HG03064 (cell line): ENCODE results near the gene GDI1.

Experiments
- ATAC-seq: cut with Tn5 transposase; IDR thresholded peaks from one replicate; pipeline ENCODE4 v1.9.1; 2021; ENCODE audit warnings: low read depth; ENCODE audit not compliant: unreplicated experiment

The GDI1 gene

DNA sequence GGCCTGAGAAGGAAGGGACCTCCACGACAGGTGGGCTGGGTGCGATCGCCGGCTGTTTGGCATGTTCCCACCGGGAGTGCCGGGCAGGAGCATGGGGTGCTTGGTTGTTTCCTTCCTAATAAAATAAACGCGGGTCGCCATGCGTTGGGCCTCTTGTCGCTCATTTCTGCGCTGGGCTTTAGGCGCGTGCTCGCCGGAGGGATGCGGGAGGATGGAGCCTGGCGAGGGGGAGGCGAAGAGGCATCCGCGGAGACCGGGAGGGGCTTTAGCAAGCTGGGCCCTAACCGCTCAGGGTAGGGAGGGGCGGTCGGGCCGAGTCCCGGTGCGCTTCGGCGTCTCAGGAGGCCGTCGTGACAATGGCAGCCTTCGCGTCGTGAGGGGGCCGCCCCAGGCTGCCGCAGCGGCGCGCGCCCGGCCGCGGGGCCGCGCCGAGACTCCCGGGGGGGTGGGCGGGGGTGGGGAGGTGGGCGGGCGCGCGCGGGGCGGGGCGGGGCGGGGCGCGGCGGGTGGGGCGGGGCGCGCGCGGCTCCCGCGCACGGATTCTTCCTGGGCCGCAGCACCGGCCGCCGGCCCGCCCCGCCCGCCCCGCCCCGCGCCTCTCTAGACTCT is 476 bp upstream of the GDI1 start:
- no peak for ATAC-seq

DNA sequence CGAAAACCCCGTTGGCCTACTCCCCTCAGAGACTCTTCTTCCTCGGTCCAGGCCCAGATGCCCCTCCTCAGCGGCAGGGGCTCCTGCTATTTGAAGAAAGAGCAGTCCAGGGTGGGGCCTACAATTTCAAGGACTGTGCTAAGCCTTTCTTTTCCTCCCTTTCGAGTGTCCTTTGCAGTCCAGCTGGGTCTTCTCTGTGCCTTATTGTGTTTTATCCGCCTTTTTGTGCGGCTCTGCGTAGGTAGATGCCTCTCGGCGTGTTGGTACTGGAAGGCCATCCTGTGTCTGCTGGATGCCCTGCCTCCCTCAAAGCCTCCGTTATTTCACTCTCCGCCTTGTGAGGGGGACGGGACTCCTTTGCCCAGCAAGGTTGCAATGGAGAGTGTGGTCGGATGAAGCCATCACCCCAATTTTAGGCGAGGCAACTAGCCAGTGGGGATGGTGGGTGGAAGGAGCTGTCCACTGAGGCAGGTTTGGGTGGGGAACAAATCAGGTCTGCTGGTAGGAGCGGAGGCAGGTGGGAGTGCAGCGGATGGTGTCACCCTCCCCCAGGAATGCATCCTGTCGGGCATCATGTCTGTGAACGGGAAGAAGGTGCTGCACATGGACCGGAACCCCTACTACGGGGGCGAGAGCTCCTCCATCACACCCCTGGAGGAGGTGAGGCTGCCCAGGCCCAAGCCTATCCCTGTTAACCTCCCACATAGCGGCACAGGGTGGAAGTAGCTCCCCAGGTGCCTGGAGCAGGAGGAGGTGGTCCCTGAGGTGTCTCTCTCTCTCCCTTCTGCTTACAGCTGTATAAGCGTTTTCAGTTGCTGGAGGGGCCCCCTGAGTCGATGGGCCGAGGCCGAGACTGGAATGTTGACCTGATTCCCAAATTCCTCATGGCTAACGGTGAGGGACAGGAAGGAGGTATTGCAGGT is 1.3 kb downstream of the GDI1 start:
- ATAC-seq, result no peak

DNA sequence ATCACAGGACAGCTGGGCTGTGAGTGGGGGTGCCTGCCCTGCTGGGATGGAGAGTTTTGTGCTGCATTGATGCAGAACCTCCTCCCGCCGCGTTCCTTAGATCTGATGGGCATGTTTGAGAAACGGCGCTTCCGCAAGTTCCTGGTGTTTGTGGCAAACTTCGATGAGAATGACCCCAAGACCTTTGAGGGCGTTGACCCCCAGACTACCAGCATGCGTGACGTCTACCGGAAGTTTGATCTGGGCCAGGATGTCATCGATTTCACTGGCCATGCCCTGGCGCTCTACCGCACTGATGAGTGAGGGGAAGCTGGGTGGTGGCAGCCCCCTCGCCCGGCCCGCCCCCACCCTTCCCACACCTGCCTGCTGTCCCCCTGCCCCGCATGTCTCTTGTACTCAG is 2.9 kb downstream of the GDI1 start:
- ATAC-seq, result no peak

DNA sequence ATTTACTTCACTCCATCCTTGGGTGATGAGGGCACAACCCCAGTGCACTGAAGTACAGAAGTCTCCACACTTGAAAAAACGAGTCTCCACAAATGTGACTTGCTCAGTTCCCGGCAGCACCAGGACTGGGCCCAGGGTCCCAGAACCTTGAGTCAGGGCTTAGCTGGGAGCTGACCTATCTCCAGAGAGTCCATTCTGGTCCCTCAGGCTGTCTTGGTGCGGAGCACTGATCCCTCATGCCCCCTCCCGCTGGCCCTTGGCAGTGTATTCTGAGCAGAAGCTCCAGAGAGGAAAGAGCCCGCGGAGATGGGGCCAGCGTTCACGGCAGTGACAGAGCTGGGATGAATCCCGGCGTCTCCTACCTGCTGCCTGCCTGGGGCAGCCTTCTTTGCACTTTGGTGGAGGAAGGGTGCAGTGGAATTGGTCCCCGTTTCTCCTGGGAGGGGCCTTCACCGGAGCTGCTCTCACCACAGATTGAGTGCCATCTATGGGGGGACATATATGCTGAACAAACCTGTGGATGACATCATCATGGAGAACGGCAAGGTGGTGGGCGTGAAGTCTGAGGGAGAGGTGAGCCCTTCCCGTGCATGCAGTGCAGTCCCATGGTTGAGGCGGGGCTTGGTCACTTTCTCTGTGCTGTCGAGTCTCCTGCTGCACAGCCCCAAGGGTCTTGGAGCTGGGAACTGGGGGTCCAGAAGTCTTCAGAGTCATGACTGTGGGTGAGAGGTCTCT is 3.8 kb downstream of the GDI1 start:
- ATAC-seq, result no peak

DNA sequence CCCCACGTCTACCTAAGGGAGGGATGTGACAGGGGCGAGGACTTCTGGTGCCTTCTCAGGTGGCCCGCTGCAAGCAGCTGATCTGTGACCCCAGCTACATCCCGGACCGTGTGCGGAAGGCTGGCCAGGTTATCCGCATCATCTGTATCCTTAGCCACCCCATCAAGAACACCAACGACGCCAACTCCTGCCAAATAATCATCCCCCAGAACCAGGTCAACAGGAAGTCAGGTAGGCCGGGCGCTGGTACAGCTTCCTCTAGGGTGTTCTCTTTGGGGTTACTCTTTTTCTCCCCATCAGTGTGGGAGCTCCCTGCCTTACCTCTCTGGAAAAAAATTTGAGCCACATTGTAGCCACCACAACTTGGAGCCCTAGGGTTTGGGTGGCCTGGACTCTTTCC is 4.6 kb downstream of the GDI1 start:
- no peak for ATAC-seq

DNA sequence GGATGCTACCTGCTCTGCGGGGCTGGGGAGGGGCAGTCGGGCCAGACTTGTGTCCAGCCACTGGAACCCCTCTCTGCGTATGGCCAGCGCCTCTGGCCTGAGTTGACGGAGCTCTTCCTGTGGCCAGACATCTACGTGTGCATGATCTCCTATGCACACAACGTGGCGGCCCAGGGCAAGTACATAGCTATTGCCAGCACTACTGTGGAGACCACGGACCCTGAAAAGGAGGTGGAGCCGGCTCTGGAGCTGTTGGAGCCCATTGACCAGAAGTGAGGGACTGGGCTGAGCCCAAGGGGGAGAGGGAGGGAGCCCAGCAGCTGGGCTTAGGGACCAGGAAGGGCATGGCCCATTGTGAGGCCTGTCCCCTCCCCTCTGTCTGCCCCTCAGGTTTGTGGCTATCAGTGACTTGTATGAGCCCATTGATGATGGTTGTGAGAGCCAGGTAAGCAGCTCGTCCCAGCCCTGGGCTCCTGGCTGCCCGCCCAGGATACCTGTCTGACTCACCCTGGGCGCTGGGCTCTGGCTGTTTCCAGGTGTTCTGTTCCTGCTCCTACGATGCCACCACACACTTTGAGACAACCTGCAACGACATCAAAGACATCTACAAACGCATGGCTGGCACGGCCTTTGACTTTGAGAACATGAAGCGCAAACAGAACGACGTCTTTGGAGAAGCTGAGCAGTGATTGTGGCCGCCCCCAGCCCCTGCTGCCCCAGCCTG is 5.2 kb downstream of the GDI1 start:
- no peak for ATAC-seq

DNA sequence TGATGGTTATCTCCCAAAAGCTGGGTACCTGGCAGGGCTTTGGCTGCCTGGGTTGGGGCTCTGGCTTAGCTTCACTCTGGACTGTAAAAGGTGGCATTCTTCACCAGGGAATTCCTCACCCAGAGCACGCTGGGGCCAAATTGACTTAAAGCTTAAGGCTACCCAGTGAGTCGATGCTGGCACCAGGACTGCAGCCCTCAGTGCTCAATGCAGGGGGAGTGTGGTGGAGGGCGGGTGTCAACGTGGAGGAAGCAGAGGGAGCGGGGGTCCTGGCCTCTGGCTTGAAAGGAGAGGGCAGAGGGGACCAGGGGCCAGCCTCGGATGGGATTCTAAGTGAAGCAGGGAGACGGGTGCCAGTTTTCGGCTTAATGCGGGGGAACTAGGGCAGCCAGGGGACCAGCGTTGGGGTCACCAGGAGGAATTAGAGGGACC is 6.5 kb downstream of the GDI1 start:
- ATAC-seq, result no peak

DNA sequence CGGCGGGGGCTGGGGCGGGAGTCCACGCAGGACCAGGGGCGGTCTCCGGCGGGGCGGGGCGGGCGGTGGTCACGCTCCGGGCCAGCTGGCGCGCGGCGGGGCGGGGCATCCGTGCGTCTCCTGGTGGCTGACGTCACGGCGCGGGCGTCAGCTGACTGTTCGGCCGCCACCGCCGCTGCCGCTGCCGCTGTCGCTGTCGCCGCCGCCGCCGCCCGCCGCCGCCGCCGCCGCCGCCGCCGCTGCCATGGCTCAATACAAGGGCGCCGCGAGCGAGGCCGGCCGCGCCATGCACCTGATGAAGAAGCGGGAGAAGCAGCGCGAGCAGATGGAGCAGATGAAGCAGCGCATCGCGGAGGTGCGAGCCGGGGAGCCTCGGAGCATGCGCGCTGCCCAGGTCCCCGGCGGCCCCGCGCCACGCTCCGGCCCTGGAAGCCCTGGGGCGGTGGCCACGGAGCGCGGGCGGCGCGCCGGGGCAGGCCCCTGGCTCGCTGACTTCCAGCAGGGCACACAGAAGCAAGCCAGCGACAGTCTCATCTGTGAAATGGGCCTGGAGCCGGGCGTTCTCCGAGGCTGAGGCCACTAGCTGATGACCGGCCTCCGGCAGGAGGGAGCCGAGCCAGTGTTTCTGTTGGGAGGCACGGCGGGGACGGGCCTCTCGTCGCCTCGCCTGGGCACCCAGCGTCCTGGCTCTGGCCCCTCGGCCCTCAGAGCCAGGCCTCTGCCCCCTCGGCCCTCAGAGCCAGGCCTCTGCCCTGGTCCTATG is 7.2 kb downstream of the GDI1 start, which contains the start of gene FAM50A:
FAM50A (plus strand) TSS at position 150 of the 763 bp plus-strand sequence; CDS start at position 245, 95 bp downstream.
- ATAC-seq, result peak; percentile 79

DNA sequence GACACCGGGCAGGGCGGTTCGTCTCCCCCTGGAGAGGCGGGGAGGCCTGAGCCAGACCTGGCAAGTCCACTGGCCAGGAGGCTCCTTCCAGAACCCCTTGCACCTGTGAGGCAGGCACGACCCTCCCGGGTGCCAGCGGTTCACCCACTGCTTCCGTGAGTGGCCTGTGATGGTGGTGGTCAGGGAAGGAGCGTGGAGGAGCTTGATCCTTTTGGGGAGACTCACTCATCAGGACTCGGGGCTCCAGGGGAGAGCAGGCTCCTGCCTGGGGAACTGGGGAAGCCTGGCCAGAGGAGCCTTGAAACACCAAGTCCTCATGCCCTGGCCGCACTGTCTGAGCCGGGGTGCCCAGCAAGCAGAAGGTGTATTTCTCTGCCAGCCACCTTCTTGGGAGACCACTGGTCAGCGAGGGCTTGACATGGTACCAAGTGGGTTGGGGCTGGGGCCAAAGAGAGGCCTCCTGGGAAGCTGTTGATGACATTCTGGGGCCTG is 7.8 kb downstream of the GDI1 start:
- no peak for ATAC-seq

DNA sequence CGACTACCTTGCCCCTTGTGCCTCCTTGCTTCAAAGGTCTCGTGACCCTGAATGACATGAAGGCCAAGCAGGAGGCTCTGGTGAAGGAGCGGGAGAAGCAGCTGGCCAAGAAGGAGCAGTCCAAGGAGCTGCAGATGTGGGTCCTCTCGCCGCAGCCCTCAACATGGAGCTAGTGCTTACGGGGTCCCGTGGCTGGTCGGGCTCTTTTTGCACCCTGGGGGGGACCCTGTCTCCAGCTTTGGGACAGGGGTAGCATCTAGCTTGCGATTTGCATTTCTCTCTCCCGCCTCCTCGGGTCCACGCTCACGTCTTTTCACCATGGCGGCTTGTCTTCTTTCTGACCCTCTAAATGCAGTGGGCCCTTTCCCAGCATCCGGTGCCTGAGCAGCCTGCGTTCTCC is 8.8 kb downstream of the GDI1 start:
- no peak for ATAC-seq

DNA sequence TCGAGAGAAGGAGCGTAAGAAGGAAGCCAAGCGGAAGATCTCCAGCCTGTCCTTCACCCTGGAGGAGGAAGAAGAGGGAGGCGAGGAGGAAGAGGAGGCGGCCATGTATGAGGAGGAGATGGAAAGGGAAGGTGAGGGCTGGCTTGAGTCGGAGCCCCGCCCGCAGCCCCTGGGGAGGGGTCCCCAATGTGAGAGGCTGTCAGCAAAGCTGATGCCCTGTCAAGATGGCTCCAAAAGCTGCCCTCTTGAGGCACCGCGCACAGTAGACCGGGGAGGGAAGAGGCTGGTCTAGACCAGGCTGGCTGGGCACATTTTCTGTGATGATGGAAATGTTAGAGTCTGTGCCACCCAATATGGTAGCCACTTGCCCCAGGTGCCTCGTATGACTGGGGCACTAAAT is 9.5 kb downstream of the GDI1 start:
- ATAC-seq, result no peak

DNA sequence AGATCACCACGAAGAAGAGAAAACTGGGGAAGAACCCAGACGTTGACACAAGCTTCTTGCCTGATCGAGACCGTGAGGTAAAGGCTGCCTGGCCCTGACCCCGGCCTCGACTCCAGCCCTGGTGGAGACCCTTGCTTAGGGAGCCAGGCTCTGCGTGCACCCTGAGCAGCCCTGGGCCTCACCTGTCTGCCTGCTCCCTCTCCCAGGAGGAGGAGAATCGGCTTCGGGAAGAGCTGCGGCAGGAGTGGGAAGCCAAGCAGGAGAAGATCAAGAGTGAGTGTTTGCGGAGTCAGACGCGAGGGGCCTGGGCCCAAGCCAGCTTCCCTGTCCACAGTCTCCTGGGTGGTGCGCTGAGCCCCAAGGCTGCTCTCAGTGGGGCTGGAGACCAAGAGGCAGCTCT is 11.5 kb downstream of the GDI1 start:
- no peak for ATAC-seq

DNA sequence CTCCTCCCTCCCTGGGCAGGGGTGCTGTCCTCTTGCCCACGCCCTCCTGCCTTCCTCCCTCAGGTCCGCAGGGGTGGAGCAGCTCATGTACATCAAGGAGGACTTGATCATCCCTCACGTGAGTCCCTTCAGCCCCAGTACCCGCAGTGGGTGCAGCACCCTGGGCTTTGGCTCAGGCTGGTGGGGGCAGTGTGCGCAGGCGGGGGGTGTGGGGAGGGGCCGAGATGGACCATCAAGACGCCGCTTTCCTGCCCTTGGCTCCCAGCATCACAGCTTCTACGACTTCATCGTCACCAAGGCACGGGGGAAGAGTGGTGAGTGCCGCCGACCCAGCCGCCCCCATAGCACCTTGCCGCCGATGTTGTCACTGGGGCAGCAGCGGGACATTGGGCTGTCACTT is 12.7 kb downstream of the GDI1 start:
- ATAC-seq, result no peak

DNA sequence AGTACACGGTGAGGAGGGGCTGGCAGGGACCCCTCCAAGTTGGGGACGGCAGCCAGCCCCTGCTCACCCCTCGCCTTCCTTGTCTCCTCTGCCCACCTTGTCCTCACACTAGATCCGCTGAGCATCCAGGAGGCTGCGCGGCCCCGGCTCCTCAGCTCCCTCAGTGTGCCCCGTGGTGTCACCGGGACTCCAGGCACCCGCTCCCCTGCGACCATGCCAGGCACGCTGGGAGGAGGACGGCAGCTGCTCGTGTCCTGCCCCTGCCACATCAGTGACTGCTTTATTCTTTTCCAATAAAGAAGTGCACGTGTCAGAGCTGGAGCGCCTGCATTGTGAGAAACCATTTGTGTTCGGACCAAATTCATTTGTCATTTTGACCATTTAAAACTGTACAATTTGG is 13.4 kb downstream of the GDI1 start:
- ATAC-seq, result no peak

DNA sequence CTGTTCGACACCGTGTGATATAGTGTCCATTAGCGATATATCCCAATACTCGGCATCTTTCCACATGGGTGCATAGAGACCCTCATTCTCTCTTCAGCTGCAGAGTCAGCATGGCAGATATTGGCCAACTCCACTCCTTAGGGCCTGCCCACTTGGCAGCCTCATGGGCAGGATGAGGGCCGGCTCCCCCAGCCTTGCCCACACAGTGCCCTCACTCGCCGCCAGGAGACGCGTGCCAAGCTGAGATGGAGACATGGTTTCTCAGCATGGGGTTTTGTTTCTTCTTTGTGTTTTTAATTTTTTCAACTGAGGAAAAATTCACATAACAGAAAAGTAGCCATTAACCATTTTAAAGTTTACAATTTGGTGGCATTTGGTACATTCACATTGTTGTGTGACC is 15.9 kb downstream of the GDI1 start:
- no peak for ATAC-seq

DNA sequence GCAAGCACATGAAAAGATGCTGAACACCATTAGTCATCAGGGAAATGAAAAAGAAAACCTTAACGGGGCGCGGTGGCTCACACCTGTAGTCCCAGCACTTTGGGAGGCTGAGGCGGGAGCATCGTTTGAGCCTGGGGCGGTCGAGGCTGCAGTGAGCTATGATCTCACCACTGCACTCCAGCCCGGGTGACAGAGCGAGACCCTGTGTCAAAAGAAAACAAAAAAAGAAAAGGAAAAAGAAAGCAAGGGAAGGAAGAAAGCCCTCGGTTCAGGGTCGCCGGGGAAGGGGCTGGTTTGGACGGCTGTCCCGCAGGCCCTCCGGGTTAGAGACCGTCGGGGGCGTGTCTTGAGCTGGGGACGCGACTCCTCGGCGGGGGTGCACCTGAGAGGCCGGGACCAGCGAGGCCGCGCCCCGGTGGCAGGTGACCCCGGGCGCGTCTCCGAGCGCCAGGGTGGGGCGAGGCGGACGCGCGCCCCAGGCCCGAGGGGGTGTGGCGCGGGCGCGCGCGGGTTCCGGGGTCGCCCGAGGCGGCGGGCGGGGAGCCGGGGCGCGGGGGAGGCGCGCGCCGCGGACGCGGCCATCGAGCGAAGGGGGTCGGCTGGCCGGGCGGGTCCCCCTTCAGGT is 20.6 kb downstream of the GDI1 start:
- peak; percentile 49 for ATAC-seq

DNA sequence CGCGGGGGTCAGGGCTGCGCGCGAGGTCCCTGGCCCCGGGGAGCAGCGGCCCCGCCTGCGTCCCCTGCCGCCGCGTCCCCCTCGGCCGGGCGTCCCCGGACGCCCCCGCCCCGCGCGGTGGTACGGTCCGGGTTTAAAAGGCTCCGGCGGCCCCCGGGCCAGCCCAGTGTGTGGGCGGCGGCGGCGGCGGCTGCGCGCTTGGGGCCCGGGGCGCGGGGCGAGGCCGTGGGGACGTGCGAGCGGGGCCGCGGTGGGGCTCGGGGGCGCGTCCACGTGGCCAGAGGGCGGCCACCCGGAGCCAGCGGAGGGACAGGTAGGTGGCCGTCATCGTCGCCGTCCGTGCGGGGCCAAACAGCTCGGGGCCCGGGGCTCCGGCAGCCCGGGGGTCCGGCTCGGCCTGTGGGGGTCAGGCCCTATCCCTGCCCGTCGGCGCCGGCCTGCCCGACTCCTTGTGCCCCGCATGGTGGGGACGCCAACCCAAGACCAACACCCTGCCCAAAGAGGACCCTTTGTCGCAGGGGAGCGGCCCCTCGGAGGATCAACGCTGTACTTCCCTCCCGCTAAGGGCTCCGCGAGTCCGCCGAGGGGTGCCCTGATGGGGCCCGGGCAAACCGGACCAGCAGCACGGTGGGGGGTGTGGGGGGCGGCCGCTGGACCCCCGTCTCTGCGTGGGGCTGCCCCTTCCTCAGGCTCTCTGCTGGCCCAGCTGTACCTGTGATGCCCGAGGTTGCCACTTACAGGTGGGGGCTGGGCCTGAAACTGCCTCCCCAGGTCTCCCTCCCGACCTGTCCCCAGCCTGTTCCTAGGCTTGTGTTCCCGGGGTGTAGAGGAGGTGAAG is 21.4 kb downstream of the GDI1 start, which contains the start of gene PLXNA3:
PLXNA3 (plus strand) TSS at position 166 of the 838 bp plus-strand sequence. CDS start 1,903 bp downstream, outside the sequence.
- peak; percentile 48 for ATAC-seq
